Nephron (organoid): ENCODE measurements around the gene OMP.
A peak's percentile ranks its signal among the peaks of the same experiment; 100 is the strongest.

ENCODE experiments used
- H3K27ac Mint-ChIP-seq, 3 experiments: 2 replicates each; pipeline ENCODE4 v1.8.0; 2020; ENCODE audit warnings: mixed read lengths in 3 of 3, mild to moderate bottlenecking in 2 of 3, moderate library complexity in 1 of 3
- H3K27me3 Mint-ChIP-seq: 2 replicates; pipeline ENCODE4 v1.8.0; 2021; ENCODE audit warnings: low read depth, mild to moderate bottlenecking, moderate library complexity, mixed read lengths
- H3K36me3 Mint-ChIP-seq: 2 replicates; pipeline ENCODE4 v1.8.0; 2020; ENCODE audit warnings: low read depth, mixed read lengths
- H3K4me1 Mint-ChIP-seq: 2 replicates; pipeline ENCODE4 v1.8.0; 2020; ENCODE audit warnings: mixed read lengths
- H3K4me3 Mint-ChIP-seq, 3 experiments: 2 replicates each; pipeline ENCODE4 v1.8.0; 2020; ENCODE audit warnings: mild to moderate bottlenecking in 3 of 3, mixed read lengths in 3 of 3, moderate library complexity in 2 of 3
- H3K9me3 Mint-ChIP-seq: 2 replicates; pipeline ENCODE4 v1.8.0; 2020; ENCODE audit warnings: mixed read lengths
- TF ChIP-seq, protein P1 (sequence below), 3 experiments: fragments of 200-600 bp; sonication (generic); IDR thresholded peaks; one replicate each; pipeline ENCODE4 v1.5.0; 2021; ENCODE audit warnings: antibody characterized with exemption in 3 of 3; ENCODE audit not compliant: unreplicated experiment in 3 of 3

OMP gene

GRCh38 chr11:77071077-77071476 lies 31.6 kb upstream of the OMP start:
- Mint-ChIP-seq H3K36me3 (no peaks in the 10 kb centered on the region), H3K9me3 (no peaks in the 10 kb centered on the region)
- TF ChIP-seq, protein P1, sequence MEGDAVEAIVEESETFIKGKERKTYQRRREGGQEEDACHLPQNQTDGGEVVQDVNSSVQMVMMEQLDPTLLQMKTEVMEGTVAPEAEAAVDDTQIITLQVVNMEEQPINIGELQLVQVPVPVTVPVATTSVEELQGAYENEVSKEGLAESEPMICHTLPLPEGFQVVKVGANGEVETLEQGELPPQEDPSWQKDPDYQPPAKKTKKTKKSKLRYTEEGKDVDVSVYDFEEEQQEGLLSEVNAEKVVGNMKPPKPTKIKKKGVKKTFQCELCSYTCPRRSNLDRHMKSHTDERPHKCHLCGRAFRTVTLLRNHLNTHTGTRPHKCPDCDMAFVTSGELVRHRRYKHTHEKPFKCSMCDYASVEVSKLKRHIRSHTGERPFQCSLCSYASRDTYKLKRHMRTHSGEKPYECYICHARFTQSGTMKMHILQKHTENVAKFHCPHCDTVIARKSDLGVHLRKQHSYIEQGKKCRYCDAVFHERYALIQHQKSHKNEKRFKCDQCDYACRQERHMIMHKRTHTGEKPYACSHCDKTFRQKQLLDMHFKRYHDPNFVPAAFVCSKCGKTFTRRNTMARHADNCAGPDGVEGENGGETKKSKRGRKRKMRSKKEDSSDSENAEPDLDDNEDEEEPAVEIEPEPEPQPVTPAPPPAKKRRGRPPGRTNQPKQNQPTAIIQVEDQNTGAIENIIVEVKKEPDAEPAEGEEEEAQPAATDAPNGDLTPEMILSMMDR (IDR thresholded peaks at IDR 0.05; ENCODE audit: unreplicated experiment in 3 of 3): no peak

GRCh38 chr11:77071671-77072605 lies 30.7 kb upstream of the OMP start:
- H3K4me1 Mint-ChIP-seq: peaks cover 44% of the 10 kb centered on the region
- H3K27ac Mint-ChIP-seq: peak overlapping the region in 2 of 3 experiments; percentile 9 to 93
- H3K9me3 Mint-ChIP-seq: no peaks in the 10 kb centered on the region

More at GRCh38 chr11:77071077-77071476, 31.6 kb upstream of the OMP start:
- Mint-ChIP-seq H3K27ac (peak overlapping the region in 1 of 3 experiments; percentile 15), H3K4me3 (no peak overlapping the region), H3K4me1 (peaks cover 39% of the 10 kb centered on the region), H3K27me3 (no peaks in the 10 kb centered on the region)

GRCh38 chr11:77072851-77073327 lies 29.8 kb upstream of the OMP start:
- H3K4me1 Mint-ChIP-seq: peaks cover 38% of the 10 kb centered on the region
- peaks cover under 1% of the 10 kb centered on the region for H3K9me3 Mint-ChIP-seq
- H3K27ac Mint-ChIP-seq: peak overlapping the region; percentile 91 to 98 (median 93)
- TF ChIP-seq, protein P1 (IDR thresholded peaks at IDR 0.05; ENCODE audit: unreplicated experiment in 3 of 3): no peak
- H3K4me3 Mint-ChIP-seq: peak overlapping the region; percentile 20 to 53 (median 33)
- H3K27me3 Mint-ChIP-seq: no peaks in the 10 kb centered on the region
- no peaks in the 10 kb centered on the region for H3K36me3 Mint-ChIP-seq

More at GRCh38 chr11:77071671-77072605, 30.7 kb upstream of the OMP start:
- Mint-ChIP-seq H3K27me3 (no peaks in the 10 kb centered on the region), H3K4me3 (peak overlapping the region in 1 of 3 experiments; percentile 1), H3K36me3 (no peaks in the 10 kb centered on the region)
- TF ChIP-seq, protein P1 (IDR thresholded peaks at IDR 0.05; ENCODE audit: unreplicated experiment in 3 of 3): no peak

DNA sequence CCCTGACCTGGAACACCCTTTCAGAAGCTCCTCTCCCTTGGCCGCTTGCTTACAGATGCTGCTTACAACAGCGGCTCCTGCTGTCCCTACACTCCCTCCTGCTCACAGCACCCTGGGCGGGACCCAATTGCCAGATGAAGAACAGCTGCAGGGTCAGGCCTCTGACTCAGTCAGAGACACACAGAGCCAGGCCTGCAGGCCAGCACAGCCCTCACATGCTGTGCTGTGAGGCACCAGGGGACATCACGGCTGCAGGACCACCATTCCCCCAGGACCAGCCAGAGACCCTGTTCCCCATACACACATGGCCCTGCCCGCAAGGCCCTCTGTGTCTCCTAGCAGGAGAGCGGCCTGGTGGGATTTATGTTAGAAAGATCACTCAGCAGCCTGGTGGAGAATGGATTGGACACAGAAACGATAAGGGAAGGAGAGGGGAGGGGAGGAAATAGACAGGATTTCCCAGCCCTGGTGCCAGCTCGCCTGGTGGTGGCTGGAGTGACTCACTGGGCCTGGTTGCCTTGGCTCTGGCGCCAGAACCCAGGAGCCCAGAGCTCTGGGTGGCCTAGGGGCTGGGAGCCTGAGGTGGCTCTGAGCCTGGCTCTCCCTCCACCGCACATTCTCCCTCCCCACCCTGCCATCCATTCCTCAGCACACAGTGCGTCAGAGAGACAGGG lies 29.2 kb upstream of the OMP start:
- TF ChIP-seq, protein P1 (IDR thresholded peaks at IDR 0.05; ENCODE audit: unreplicated experiment in 3 of 3): peak; percentile 35 to 50 (median 42)
- H3K36me3 Mint-ChIP-seq: no peaks in the 10 kb centered on the region
- peak overlapping the region; percentile 91 to 98 (median 93) for H3K27ac Mint-ChIP-seq
- H3K27me3 Mint-ChIP-seq: no peaks in the 10 kb centered on the region
- H3K9me3 Mint-ChIP-seq: peaks cover 5% of the 10 kb centered on the region
- peaks cover 38% of the 10 kb centered on the region for H3K4me1 Mint-ChIP-seq
- peak overlapping the region; percentile 20 to 53 (median 33) for H3K4me3 Mint-ChIP-seq

DNA sequence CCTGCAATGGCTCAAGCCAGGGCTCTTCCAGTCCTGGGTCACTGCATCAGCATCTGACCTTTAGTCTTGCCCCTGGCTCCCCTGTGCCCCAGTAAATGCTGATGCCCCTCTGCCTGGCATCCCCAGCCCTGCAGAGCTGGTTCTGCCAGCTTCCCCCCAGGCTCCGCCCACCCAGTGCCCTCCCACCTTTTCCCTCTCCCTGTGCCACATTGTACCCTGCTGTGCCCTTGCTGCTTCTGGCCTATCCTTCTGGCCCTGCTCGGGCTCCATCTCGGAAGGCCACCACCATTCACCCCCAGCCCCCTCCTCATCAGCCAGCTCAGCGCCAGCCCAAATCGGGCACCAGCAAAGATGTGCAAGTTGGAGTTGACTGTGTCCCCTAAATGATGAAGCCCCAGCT lies 28.4 kb upstream of the OMP start:
- Mint-ChIP-seq H3K36me3 (peaks cover 7% of the 10 kb centered on the region), H3K4me3 (no peak overlapping the region), H3K4me1 (peaks cover 33% of the 10 kb centered on the region), H3K27ac (peak overlapping the region in 1 of 3 experiments; percentile 93), H3K9me3 (peaks cover 8% of the 10 kb centered on the region), H3K27me3 (no peaks in the 10 kb centered on the region)
- TF ChIP-seq, protein P1 (IDR thresholded peaks at IDR 0.05; ENCODE audit: unreplicated experiment in 3 of 3): no peak
